Tibial nerve (tissue), 4 donors: ENCODE results near the gene OTOF.

Source experiments
- EP300 ChIP-seq, 2 donors: sonication (generic); formaldehyde crosslinking; IDR thresholded peaks; one replicate each; pipeline ENCODE4 v1.6.1; 2017; ENCODE audit warnings: antibody characterized with exemption in 2 of 2, mild to moderate bottlenecking in 1 of 2
- POLR2A ChIP-seq, 2 donors: fragments of 450-650 bp; IDR thresholded peaks; one replicate each; pipeline ENCODE4 v1.6.1; 2017; ENCODE audit warnings: antibody characterized with exemption in 2 of 2, mild to moderate bottlenecking in 2 of 2, moderate library complexity in 2 of 2
- TF ChIP-seq, protein P1 (sequence below), 5 experiments: fragments of 200-600 bp in 3 of 5; fragments of 450-650 bp in 2 of 5; sonication (generic) in 3 of 5; IDR thresholded peaks; one replicate each; pipeline ENCODE4 v1.5.1; 2016 to 2019; ENCODE audit warnings: antibody characterized with exemption in 5 of 5, mild to moderate bottlenecking in 3 of 5, moderate library complexity in 2 of 5

DNA sequence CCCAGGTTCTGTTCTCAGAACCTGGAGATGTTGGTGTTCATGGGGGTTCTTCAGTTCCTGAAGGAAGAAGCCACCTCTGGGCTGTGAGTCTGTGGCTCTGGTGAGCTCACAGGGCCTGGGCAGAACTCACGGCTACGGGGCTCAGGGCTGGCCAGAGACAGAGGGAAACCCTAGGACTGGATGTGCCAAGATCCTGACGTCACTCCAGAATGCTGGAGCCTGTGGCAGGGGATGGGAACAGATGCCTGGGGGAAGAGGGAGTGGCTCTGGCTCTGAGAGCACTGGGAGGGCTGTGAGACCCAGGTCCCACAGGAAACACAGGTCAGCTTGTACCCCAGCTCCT is at the start of gene OTOF:
- TF ChIP-seq, protein P1, sequence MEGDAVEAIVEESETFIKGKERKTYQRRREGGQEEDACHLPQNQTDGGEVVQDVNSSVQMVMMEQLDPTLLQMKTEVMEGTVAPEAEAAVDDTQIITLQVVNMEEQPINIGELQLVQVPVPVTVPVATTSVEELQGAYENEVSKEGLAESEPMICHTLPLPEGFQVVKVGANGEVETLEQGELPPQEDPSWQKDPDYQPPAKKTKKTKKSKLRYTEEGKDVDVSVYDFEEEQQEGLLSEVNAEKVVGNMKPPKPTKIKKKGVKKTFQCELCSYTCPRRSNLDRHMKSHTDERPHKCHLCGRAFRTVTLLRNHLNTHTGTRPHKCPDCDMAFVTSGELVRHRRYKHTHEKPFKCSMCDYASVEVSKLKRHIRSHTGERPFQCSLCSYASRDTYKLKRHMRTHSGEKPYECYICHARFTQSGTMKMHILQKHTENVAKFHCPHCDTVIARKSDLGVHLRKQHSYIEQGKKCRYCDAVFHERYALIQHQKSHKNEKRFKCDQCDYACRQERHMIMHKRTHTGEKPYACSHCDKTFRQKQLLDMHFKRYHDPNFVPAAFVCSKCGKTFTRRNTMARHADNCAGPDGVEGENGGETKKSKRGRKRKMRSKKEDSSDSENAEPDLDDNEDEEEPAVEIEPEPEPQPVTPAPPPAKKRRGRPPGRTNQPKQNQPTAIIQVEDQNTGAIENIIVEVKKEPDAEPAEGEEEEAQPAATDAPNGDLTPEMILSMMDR (IDR thresholded peaks at IDR 0.05), result no peak
- TF ChIP-seq POLR2A (IDR thresholded peaks at IDR 0.05) (no peak), EP300 (IDR thresholded peaks at IDR 0.05) (no peak)
